ENCODE results near the gene PYGL.

DNA sequence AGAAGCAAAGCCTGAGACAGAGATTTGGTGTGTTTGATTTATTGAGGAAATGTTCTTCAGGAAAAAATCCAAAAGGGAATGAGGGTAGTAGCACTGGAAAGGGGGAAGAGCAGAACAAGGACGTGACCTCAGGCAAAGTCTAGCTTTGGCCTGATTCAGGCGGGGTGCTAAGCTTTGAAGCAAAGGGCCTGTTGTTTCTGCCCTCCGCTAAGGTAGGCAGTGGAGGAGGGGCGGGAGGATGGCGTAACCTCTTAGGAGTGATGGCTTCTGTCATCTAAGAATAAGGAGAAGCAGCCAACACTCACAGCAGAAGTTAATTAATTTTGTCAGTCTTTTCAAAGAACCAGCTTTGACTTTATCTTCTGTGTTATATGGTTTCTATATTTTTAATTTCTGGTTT lies 52.0 kb downstream of the PYGL start:
- TF ChIP-seq, protein P1, sequence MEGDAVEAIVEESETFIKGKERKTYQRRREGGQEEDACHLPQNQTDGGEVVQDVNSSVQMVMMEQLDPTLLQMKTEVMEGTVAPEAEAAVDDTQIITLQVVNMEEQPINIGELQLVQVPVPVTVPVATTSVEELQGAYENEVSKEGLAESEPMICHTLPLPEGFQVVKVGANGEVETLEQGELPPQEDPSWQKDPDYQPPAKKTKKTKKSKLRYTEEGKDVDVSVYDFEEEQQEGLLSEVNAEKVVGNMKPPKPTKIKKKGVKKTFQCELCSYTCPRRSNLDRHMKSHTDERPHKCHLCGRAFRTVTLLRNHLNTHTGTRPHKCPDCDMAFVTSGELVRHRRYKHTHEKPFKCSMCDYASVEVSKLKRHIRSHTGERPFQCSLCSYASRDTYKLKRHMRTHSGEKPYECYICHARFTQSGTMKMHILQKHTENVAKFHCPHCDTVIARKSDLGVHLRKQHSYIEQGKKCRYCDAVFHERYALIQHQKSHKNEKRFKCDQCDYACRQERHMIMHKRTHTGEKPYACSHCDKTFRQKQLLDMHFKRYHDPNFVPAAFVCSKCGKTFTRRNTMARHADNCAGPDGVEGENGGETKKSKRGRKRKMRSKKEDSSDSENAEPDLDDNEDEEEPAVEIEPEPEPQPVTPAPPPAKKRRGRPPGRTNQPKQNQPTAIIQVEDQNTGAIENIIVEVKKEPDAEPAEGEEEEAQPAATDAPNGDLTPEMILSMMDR (IDR thresholded peaks at IDR 0.05): no peak
- TF ChIP-seq POLR2AphosphoS5 (IDR thresholded peaks at IDR 0.05) (no peak), POLR2A (IDR thresholded peaks at IDR 0.05) (no peak)
